ENCODE data around the gene SEC22A.

SEC22A gene

DNA sequence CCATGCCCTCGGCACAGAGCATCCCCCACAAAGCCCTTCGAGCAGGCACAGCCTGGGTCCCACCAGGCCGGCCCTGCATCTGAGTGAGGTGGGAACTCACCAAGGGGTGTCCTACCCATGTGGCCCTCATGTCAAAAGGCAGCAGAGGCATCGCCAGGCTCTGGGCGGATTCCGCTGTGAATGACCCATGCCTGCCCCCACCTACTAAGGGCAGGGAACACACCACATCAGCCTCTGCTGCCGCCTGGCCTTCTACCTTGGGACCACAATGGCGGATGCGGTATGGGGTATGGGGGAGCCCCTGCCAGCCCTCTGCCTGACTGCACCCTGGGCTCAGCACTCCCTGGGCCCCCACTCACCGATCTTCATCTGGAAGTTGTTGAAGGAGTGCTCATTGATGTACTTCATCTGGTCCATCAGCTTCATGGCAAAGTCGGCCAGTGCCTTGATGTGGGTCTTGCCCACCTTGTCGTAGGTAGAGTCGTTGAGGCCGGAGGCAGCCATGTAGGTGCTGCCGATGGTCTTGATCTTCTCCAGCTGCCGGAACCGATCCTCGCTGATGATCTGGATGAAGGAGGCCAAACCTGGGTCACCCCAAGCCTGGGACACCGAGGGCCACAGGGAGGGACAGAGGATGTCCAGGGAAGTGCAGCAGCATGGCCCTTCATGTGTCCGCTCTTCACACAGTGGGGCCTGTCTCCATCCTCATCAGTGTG is 87.8 kb downstream of the SEC22A start:
- no peak for DNase-seq

DNA sequence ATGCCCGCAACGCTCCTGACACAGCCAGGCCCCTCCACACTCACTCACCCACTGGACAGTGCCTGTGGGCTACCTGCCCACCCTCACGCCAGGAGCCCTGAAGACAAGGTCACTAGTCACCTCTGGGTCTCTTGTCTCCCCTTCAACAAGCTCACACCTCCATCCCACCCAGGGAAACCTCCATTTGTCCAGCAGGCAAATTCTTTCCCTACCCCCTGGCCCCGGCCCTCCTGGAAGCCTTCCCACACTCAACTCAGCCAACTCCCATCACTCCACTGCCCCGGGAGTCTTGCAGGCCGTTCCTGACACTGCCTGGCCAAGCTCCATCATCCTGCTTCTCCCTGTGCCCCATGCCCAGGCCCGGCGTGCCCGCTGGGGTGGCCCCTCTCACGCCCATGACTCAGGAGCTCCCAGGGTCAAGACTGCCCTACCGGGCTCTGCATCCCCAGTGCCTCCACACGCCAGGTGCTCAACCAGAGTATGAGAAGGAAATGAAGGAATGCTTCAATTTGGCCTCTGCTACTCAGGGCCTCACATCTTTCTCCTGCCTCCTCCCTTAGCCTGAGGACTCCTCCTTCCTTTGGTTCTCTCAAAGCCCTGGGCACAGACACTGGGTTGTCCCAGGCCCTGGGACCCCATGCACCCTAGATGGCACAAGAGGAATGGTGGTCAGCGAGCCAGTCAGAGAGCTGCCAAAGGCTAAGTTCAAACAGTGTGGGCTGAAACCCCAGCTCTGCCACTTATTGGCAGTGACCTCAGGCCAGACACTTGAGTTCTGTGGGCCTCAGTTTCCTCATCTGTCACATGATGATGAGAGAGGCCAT is 88.6 kb downstream of the SEC22A start:
- no peak for DNase-seq

DNA sequence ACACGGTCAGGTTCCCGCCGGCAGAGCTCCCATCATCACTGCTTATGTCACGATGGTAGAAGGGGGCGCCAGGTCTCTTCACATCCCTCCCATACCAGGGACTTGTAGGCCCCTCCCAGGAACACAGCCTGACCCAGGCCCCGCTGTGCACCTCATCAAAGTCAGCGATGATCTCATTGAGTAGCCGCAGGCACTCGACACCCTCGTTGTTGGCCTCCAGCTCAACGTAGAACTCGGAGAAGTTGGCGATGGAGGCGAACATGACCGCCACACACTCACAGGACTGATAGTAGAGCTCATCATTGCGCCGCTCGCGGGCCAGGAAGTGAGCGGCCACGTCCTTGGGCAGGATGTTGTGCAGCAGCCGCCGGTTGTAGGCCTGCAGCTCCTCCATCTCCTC is 89.2 kb downstream of the SEC22A start:
- no peak for DNase-seq

DNA sequence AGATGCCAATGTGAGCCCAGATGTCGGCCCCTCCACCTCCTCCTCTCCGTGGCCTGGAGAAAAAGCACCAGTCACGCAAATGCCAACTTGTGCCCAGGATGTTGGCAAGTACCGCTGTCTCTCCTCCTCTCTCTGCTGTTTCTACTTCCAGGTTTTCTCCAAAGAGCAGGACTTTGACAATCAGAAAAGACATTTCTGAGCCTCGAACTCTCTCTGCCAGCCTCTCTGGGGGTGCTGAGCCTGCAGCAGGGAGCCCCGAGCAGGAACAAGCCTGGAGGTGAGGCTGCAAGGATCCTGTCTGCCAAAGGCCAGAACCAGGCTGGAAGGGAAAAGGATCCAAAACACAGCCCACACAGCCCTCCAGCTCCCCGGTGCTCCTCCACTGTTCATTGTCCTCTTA is 89.7 kb downstream of the SEC22A start:
- no peak for DNase-seq

DNA sequence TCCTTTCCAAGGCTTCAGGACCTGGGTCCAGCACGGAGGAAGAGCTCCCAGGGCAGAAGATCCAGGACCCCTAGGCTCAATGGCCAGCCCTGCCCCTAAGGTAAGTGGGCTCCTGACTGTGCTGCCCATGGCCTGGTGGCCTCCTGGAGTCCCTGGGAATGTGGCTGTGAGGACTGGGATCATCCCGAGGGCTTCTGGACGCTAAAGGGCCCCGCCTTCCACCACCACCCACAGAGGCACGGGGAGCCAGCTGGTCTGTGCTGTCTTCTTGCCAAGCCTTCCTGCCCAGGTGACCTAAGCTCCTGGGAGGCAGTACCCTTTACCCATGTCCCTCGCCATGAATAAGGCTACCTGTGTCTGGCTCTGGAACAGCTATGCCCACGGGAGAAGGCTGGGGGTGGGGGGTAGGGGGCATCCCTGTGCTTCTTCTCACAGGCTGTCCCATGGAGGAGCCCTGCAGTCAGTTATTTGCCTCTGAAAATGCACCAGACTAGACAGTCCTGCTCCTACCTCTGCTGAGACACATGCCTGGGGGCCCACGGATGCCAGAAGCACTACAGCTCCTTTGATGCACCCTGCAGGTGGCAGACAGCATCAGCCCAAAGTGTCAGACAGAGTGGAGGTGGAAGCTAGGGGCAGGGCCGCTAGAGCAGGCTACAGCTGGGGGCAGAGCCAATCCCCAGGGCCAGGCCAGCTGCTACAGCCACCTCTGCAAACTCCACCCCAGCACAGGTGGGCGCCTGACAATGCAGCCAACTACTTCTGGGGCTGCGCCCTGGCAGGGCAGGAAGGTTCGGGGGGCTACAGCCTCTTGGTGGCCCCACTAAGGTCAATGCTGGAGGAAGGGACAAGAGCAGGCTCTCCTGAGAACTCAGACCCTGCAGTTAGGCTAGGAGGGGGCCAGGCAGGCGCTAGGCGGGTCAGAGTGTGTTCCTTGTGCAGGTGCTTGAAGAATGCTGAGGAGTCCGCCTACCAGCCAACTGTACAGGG is 90.9 kb downstream of the SEC22A start:
- no peak for DNase-seq

DNA sequence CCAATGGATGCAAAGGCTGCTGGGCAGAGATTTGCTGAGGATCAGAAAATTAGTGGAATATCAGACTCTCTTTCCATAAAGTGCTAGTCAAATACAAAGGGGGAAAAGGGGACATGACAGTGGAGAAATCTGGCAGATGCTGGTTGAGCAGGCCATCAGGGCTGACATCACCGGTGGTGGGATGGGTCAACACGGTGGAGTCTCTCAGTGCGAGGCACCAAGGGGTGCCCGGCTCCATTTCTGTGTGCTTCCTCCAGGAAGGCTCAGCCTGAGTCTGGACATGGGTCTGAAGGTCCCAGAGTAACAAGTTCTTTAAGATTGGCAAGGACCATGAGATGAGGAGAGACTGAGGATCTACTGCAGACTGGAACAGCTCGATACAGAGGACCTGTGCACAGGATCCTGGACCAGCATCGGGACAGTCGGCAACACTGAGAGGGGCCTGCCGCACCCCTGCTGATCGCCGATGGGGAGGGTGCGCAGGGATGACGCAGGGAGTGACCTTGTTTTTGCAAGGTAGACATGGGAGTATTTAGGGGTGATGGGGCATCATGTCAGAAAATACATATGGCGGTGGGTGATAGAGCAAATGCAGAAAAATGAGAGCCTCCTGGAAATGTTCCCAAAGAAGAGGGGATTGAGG is 92.7 kb downstream of the SEC22A start:
- no peak for DNase-seq

DNA sequence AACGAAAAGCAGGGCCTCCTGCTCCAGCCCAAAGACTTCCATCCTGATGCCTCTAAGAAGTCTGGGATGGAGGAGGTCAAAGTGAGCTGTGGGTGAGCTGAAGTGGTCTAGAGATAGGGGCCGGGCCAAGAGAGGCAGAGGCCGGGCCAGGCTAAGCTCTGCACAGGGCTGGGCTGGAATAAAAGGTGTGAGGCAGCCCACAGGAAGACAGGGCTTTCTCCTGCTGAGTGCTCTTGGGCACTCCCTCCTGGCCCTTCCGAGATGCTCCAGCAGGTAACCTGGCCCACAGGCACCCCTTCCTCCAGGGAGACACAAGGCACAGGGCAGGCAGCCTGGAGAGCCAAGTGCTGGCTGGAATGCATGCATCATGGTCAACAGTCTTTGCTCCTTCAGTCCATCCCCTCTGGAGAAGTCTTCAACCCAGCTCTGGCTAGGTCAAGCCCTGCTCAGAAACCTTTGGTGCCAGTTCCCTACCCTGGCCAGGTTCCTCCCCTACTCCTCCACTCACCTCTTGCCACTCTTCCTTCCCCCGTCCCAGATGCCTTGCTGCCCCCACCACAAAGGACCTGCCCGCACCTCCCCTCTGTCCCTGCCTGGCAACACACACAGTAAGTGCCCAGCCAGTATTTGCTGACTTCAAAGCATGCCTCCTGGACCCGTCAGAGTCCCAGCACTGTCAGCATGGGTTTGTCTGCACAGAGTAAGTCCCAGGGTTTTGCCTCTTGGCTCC is 93.6 kb downstream of the SEC22A start:
- DNase-seq = no peak

DNA sequence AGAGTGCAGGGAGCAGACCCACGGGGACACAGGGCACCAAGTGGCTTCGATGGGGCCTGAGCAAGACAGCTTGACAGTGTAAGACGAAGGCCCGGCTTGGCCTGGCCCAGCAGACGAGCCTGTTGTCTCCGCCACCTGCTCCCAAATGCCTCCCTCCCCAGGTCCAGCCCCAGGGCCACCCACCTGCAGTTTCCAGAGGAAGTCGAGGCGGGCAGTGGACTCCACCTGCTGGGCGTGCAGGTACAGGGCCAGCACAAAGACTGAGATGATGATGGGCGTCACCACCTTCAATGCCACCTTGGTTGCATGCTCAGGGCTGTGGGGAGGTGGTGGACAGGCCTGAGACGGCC is 94.1 kb downstream of the SEC22A start:
- no peak for DNase-seq

DNA sequence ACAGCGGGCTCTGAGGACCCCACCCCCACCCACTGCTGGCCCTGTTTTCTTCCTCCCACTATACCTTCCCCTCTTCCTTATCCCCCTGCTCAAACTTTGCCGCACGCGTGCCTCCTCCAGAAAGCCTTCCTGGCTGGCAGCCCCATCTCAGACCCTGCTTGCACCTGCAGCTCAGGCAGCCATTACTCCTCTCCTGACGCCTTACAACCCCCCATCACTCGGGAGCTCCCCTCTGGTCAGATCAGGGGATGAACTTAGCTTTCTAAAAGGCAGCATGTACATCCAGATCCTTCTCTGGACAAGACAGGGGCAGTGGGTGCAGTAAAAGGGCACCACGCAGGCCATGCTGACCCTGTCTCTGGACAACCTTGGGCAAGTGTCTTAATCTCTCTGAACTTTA is 94.5 kb downstream of the SEC22A start:
- no peak for DNase-seq

DNA sequence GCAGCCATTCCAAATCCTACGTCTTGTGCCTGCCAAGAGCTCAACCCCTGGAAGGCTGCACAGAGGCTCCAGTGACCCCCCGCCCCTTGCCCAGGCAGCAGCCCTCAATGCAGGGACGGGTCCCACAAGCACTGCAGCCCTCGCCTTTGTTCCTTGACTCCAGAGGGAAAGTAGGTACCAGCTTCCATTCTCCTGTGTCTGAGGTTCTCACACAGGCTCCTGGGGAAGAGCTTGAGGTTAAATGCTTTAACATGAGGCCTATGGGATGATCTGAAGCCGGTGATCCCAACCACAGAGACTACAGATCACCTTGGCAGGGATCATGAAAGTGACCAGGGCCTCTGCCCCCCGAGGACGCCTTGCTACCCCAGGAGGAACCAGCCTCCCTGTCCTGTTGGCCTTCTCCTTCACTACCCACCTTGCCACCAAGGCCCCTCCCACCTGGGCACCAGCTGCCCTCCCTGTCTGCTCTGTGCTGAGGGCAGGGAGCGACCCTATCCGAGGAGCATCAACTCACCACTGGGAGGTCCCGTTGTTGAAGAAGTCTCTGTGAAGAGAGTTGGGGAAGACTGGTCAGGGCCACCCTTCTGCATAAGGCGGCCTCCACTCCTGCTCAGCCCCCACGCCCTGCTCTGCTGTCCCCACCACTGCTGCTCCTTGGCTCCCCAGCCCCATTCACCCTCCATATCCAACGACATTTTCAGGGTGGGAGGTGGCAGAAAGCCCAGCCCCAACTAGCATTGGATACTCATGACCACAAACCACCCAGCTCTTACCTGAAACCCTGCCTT is 95.3 kb downstream of the SEC22A start:
- no peak for DNase-seq

DNA sequence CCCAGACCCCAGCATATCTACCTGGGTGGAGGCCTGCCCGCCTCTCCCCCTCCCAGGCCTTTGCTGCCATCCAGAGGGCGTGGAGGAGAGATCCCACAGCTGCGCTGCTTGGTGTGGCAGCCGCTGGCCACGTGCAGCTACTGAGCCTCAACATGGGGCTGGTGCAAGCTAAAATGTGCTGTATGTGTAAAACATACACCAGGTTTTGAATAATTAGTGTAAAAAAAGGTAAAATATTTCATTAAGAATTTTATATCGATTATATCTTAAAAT is 95.8 kb downstream of the SEC22A start:
- DNase-seq = no peak

DNA sequence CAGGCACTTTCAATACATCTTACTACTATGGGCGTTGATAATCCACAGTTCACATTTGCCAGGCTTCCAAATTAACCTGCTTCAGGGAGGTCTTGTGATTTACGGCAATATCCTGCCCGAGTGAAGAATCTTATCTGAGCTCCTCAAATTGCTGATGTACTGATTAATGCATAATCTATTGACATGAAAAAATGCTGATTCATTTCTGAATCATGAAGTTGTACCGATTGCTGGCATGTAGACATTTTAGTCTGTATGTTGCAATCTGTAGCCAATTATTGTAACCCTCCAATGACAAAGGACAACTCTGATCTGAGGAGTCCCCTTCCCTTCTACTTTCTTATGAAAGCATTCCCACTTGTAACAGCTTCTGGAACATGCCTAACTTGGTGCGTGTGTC is 97.2 kb downstream of the SEC22A start:
- no peak for DNase-seq

DNA sequence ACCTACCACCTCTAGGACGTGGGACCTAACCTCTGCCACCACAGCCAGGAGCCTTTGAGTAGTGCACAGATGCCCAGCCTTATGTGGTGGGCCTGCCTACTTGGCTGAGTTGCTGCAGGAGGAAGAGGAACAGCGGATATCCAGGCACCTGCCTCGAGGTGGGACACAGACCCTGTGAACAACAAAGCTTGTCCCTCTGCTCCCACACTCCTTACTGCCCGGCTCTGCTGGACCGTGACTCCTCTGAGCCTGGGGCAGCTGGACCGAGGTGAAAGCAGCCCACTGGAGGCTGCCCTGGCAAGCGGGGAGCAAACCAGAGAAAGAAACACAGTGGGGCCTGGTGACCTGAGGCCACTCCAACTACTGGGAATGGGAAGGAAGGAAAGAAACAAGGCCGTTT is 97.8 kb downstream of the SEC22A start:
- no peak for DNase-seq

DNA sequence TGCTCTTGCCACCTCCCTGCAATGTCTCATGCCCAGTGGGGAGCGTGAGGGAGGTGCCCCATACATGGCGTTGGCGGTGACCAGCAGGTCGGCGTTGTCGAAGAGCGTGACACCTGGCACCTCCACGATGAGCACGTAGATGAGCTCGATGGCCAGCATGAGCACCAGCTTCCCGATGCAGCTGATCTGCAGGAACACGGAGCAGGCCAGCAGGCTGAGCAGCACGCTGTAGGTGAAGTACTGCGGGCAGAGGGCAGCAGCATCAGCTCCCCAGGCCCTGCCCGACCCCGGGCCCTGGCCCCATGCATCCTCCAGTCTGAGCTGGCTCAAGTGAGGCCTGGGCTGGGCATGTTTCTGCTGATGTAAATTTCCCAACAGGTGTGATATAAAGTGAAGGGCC is 98.3 kb downstream of the SEC22A start:
- DNase-seq = no peak

DNA sequence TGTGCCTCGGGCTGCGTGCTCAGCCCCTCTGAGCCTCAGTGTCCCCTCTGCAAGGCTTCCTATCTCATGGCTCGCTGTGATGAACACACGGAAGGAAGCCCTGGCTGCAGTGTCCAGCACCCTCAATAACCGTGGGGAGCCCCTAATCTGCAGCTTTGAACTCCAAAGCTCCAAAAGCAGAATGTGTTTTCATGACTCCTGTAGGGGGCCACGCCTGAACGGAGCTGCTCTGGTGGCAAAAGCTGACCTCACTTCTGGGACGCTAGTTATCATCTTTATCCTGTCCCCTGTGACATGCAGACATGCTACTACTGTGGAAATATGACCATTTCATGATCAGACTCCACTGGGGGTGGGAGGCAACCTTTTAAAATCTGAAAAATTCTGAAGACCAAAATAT is 98.8 kb downstream of the SEC22A start:
- no peak for DNase-seq

DNA sequence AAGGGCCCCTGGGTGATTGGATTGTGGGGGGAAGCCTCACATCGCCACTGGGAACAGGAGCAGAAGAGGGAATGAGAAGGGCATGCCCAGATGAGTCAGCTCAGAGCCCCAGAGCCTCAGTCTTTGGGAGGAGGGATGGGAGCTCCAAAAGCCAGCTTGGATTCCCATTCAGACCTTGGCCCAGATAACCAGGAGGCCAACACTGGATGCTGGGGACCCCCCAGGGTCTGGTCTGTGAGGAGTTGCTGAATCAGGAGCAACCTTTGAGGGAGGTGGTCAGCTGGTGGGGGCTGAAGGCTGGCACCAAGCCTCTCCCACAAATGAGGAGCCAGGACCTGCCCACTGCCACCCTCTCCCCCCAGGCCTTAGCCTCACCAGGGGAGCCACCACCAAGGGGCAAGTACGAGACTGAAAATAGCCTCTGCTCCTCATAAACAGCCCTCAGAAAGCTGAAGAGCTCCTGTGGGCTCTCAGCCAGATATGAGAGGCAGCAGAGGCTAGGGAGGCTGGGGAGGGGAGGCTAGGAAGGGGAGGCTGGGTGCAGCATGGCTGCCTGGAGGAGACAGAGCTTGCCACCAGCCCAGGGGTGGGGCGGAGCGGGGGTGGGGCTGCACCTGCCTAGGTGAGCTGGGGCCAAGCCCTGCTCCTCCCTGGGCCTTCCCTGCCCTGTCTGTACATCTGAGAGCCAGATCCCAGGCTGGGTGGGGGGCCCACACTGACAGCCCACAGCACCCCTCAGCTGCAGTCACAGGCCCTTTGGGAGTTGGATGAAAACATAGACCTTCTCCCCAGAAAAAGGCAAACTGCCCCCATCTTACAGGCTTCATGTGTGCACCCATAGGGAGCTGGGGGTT is 99.8 kb downstream of the SEC22A start:
- no peak for DNase-seq

DNA sequence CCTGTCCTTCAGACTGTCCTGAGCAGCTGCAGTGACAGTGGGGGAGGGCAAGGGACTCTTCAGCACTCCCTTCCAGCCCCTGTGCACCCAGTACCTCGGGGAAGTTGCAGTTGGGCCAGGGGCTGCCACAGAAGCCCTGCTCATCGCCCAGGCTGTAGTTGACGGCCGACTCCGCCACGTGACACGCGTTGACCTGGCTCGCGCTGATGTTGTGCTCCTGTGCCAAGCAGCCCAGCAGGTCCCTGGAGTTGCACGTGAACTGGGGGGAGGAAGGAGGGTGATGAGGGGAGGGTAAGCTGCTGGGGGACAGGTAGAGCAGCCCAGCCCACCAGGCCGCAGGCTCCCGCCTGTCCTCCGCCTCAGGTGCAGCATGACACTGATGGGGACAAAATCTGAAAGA is 101.2 kb downstream of the SEC22A start:
- no peak for DNase-seq

DNA sequence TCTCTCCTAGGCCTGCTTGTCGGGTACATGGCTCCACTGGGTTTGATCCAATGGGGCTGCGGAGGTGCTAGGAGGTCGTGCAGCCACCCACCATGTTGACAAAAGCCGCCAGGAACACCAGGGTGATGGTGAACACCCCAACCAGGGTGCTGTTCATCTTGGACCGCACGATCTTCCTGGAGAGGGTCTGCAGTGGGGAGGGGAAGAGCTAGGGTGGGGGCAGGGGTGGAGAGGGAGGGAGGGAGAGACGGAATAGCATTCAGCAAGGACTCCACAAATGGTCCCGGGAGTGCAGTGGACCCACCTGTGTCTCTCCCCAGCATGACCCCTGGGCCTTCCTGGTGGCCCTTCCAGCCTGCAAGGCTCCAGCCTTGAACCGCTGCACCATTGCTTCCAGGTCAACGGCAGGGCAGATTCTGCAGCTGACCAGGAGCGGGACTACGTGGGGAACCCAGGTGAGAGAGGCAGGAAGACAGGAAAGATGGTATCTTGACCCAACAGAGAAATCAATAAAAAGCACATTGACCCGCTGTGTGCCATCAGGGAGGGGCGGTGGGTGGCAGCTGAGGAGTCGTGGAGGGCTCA is 102.3 kb downstream of the SEC22A start:
- DNase-seq = no peak

DNA sequence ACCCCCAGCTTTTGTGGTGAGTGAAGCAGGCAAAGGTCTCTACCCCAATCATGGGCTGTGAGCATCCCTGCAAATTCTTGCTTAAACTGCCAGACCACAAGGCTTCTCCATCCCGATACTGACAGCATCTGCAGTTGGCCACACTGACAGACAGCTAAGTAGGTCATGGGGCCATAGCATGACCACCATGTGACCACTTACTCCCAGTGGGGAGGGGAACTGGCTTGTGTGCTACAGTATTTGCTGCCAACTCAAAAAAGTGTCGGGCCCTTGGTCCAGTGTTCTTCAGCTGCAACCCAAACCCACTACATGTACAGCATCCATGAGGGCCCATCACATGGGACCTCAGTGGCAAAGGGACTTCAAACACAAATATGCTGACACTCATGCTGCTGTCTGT is 103.4 kb downstream of the SEC22A start:
- no peak for DNase-seq

DNA sequence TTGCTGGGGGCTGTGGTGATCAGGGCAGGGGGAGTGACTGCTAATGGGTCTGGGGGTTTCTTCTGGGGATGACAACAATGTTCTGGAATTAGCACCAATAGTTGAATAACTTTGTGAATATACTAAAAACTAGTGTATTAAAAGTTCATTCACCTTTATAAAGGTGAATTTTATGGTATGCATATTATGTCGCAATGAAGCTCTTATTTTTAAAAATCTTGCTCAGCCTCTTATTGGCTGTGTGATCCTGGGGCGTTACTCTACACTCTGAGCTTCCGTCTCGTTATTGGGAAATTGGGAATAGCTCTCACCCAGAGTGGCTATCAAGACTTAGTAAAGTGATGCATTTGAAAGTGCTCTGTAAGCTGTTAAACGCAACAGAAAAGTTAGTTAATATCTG is 105.3 kb downstream of the SEC22A start:
- no peak for DNase-seq

Data from NCI-H1092 treated with DMSO at 0.1 percent for 48 hours (cell line).